ENCODE results near the gene ATG7.

ATG7 gene

GRCh38 chr3:11384074-11384473 lies 111.9 kb downstream of the ATG7 start:
- TF ChIP-seq, protein P1, sequence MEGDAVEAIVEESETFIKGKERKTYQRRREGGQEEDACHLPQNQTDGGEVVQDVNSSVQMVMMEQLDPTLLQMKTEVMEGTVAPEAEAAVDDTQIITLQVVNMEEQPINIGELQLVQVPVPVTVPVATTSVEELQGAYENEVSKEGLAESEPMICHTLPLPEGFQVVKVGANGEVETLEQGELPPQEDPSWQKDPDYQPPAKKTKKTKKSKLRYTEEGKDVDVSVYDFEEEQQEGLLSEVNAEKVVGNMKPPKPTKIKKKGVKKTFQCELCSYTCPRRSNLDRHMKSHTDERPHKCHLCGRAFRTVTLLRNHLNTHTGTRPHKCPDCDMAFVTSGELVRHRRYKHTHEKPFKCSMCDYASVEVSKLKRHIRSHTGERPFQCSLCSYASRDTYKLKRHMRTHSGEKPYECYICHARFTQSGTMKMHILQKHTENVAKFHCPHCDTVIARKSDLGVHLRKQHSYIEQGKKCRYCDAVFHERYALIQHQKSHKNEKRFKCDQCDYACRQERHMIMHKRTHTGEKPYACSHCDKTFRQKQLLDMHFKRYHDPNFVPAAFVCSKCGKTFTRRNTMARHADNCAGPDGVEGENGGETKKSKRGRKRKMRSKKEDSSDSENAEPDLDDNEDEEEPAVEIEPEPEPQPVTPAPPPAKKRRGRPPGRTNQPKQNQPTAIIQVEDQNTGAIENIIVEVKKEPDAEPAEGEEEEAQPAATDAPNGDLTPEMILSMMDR (IDR thresholded peaks at IDR 0.05; ENCODE audit: insufficient read depth, missing control alignments): no peak
- DNase-seq (ENCODE audit: insufficient read length, low spot score) (no peak), FAIRE-seq (no peak)

DNA sequence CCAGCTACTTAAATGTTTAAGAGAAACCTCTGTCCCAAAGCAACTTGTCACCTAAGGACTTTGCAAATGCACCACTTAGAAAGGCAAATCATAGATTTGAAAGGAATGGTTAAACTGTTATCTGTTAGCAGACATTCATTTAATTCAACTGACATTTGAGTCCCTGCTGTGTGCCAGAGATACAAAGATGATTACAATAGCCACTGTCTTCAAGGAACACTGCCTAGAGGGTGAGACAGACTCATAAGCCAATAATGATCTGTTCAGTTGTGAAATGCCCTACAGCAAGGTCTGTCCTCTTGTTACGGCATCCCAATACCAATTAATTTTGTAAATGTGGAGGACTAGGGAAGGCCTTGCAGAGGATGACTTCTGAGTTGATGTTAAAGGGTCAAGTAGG lies 113.1 kb downstream of the ATG7 start:
- TF ChIP-seq, protein P1 (IDR thresholded peaks at IDR 0.05; ENCODE audit: insufficient read depth, missing control alignments): no peak
- DNase-seq (ENCODE audit: insufficient read length, low spot score): no peak
- no peak for FAIRE-seq

- DNase-seq (ENCODE audit: insufficient read length, low spot score): no peak
- no peak for FAIRE-seq
- TF ChIP-seq, protein P1 (IDR thresholded peaks at IDR 0.05; ENCODE audit: insufficient read depth, missing control alignments): no peak
Observed at GRCh38 chr3:11385891-11386290, 113.7 kb downstream of the ATG7 start.

- no peak for DNase-seq (ENCODE audit: insufficient read length, low spot score)
- TF ChIP-seq, protein P1 (IDR thresholded peaks at IDR 0.05; ENCODE audit: insufficient read depth, missing control alignments): no peak
- no peak for FAIRE-seq
Observed at GRCh38 chr3:11386465-11387113, 114.4 kb downstream of the ATG7 start.

DNA sequence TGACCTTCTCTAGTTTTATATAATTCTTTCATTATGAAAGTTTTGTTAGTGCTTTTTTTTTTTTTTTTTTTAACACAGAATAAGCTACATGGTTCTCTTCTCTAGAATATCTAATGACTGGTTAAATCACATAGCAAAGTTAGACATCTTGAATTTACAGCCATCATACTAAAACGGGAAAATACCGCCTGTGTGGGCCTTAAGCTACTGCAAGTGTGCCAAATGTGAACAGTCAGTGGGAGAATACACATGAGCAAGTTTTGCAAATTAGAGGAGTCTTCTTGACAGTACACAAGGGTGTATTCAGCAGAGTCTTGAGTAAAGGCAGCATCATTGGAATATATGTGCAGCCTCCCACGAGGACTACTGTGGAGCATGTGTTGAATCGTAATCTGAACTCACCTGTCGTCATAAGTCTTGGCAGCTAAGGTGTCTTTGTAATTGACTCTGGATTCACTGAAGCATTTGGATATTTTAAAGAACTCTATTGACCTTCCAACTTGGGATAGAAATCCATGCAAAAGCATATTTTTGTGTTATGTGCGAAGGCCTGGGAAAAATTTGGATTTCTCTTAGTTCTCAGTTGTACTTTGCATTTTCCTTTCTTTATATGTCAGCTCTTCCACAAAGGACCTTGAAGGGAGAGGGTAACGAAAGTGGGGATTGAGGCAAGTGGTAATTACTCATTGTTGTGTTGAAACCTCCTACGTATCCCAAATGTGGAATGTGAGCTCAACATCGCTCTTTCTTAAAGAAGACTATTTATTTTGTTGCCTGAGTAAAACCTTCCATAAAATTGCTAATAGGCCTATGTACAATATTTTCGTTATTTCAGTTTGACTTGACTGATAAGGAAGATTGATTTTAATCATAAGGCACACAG lies 117.4 kb downstream of the ATG7 start:
- TF ChIP-seq, protein P1 (IDR thresholded peaks at IDR 0.05; ENCODE audit: insufficient read depth, missing control alignments): no peak
- FAIRE-seq: no peak
- DNase-seq (ENCODE audit: insufficient read length, low spot score): no peak

DNA sequence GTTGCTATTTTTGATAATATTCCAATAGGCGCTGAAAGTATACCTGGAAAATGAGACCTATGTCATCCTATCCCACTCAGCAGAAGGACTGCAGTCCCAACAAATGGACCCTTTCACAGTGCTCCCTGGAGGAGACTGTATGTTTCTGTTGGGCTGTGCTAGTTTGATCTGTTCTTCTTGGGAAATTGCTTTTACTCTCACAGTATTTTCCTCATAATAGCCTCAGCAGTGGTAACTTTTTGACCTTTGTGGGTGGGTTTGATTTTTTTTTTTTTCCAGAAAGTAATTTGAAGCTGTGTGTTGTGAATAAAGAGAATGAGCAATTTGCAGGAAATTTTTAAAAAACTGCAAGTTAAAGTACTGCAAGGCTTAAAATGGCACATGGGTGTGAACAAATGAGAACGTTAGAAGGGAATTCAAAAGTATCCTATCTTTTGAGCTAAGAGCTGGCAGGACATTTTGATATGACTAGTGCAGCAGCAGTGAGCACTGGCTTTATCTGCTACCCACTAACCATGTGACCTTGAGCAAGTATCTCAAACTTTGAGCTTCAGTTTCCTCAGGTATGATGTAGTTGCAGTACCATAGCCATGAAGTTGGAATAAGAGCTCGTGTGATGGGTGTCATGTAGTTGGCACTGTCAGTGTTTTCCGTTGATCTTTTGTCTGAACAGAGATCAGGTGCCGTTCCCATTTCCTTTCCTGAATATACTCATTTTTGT lies 118.4 kb downstream of the ATG7 start:
- FAIRE-seq: no peak
- TF ChIP-seq, protein P1 (IDR thresholded peaks at IDR 0.05; ENCODE audit: insufficient read depth, missing control alignments): no peak
- DNase-seq (ENCODE audit: insufficient read length, low spot score): no peak

Data from D721Med (cell line).